Renal pelvis (tissue), 4 donors: ENCODE results near the gene RTN1. TPM values are rescaled to one million over a fixed set of nuclear protein-coding genes. Genes with fewer than 3 reads are reported as not detected.
"Not testable (repeated sequence)": the region's sequence is repeated elsewhere in the genome, so short reads cannot be mapped to it uniquely, and the experiment has no call there.

Source experiments
- DNase-seq: peaks from one replicate; pipeline ENCODE4 v3.0.0-alpha.2; 2013
- polyA plus RNA-seq, 3 donors: library from polyadenylated mRNA; unstranded; fragments of 120-200 nt; gene quantifications; one replicate each; pipeline ENCODE4 v1.2.1, GENCODE V29; 2013; ENCODE audit not compliant: insufficient read length in 3 of 3

The RTN1 gene
- polyA plus RNA-seq, 3 donors: 2.5 to 4.3 (median 2.9) TPM

- DNase-seq: peak; percentile 11
Measured at GRCh38 chr14:59707778-59708561, 162.6 kb downstream of the RTN1 start.

- DNase-seq: no peak
Measured at GRCh38 chr14:59705866-59706265, 164.7 kb downstream of the RTN1 start.

- no peak for DNase-seq
Measured at GRCh38 chr14:59705245-59705644, 165.3 kb downstream of the RTN1 start.

- no peak for DNase-seq
Measured at GRCh38 chr14:59704054-59704645, 166.4 kb downstream of the RTN1 start.

- DNase-seq: no peak
Measured at GRCh38 chr14:59699442-59699841, 171.1 kb downstream of the RTN1 start.

- no peak for DNase-seq
Measured at GRCh38 chr14:59698793-59699192, 171.8 kb downstream of the RTN1 start.

GRCh38 chr14:59695198-59695597, 175.4 kb downstream of the RTN1 start:
- no peak for DNase-seq

GRCh38 chr14:59691266-59691665, 179.3 kb downstream of the RTN1 start:
- DNase-seq: no peak

GRCh38 chr14:59690426-59690825, 180.2 kb downstream of the RTN1 start:
- DNase-seq: no peak

GRCh38 chr14:59688224-59689170, 182.1 kb downstream of the RTN1 start:
- peak; percentile 31 for DNase-seq

GRCh38 chr14:59687663-59688062, 182.9 kb downstream of the RTN1 start:
- no peak for DNase-seq

- peak; percentile 8 for DNase-seq
Measured at GRCh38 chr14:59679872-59680271, 190.7 kb downstream of the RTN1 start.

- no peak for DNase-seq
Measured at GRCh38 chr14:59678352-59678751, 192.2 kb downstream of the RTN1 start.

GRCh38 chr14:59677771-59678231, 192.8 kb downstream of the RTN1 start:
- peak; percentile 7 for DNase-seq

- DNase-seq: no peak
Measured at GRCh38 chr14:59675394-59675793, 195.2 kb downstream of the RTN1 start.

- DNase-seq: no peak
Measured at GRCh38 chr14:59664741-59665140, 205.8 kb downstream of the RTN1 start.

GRCh38 chr14:59657769-59658168, 212.8 kb downstream of the RTN1 start:
- no peak for DNase-seq

GRCh38 chr14:59656473-59656872, 214.1 kb downstream of the RTN1 start:
- DNase-seq: no peak

GRCh38 chr14:59654131-59654530, 216.4 kb downstream of the RTN1 start:
- DNase-seq: not testable (repeated sequence)

- not testable (repeated sequence) for DNase-seq
Measured at GRCh38 chr14:59646832-59647231, 223.7 kb downstream of the RTN1 start.

GRCh38 chr14:59638885-59639284, 231.7 kb downstream of the RTN1 start:
- no peak for DNase-seq

GRCh38 chr14:59634617-59635016, 236.0 kb downstream of the RTN1 start:
- DNase-seq: no peak
